Skeletal muscle cell (primary cell): ENCODE data around the gene MAP4K1.
"Not testable (repeated sequence)": the region's sequence is repeated elsewhere in the genome, so short reads cannot be mapped to it uniquely, and the experiment has no call there.

Source experiments
- DNase-seq: peaks from one replicate; pipeline ENCODE4 v3.0.0-alpha.2; 2010; ENCODE audit warnings: low read depth
- H3K4me3 ChIP-seq: 2 replicates; pipeline ENCODE4 v1.5.1; 2011; ENCODE audit warnings: low read depth, mild to moderate bottlenecking, control low read depth, low read length, moderate library complexity

The MAP4K1 gene

DNA sequence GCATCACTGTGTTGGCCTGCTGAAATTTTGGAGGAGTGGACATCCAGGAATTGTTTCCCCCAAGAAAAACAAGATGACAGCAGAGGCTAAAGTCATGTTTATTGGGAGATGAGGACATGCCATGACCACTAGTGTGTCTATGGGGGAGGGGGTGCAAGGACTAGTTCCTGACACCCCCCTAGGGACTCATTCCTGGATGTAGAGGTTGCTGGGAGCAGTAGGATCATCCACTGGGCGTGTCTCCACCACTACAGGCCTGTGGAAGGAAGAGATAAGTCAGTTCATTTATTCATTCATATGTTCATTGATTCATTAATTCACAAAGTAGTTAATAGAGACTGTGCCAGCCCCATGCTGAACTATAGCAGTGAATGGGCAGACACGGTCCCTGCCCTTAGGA lies 30.2 kb downstream of the MAP4K1 start:
- DNase-seq = no peak
- no peak overlapping the region for H3K4me3 ChIP-seq

DNA sequence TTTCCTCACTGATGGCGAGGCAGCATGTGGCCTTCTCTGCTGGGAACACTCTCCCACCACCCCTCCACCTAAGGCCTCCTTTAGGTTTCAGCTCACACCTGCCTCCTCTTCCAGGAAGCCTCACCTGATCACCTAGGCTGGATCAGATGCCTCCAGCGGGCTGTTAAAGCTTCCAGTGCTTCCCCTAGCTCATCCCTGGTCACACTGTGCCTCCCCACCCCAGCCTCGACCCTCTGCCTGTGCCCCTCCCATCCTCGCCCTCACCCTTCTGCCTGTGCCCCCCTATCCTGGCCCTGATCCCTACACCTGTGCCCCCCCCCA lies 33.8 kb downstream of the MAP4K1 start:
- no peak overlapping the region for H3K4me3 ChIP-seq
- no peak for DNase-seq

DNA sequence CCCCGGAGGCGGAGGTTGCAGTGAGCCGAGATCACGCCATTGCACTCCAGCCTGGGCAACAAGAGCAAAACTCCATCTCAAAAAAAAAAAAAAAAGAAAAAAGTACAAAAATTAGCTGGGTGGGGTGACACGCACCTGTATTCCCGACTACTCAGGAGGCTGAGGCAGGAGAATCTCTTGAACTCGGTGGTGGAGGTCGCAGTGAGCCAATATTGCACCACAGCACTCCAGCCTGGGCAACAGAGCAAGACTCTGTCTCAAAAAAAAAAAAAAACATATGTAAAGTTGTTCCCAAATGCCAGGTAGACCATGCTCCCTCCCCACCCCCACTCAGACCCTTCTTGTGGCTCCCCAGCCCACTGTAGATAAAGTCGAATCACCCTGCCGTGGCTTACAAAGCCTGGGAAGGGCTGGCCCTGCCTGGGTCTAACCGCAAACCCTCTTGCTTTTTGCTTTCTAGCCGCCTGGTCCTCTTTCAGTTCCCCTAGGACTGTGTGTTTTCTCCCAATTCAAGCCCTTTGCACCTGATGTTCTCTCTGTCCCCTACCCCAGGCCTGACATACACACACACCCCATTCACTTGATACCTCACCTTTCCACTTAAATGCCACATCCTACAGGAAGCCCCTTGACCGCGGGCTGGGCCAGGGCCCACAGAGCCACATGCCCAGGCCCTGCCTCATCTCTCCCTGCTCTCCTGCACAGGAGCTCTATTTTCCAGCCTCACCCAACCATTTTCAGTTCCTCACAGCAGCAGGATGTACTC lies 34.4 kb downstream of the MAP4K1 start:
- no peak overlapping the region for H3K4me3 ChIP-seq
- DNase-seq = no peak

- DNase-seq = no peak
- H3K4me3 ChIP-seq = no peak overlapping the region
These were observed 37.7 kb downstream of the MAP4K1 start for GRCh38 chr19:38580080-38580479.

GRCh38 chr19:38579304-38579703 lies 38.4 kb downstream of the MAP4K1 start:
- not testable (repeated sequence) for H3K4me3 ChIP-seq, DNase-seq

DNA sequence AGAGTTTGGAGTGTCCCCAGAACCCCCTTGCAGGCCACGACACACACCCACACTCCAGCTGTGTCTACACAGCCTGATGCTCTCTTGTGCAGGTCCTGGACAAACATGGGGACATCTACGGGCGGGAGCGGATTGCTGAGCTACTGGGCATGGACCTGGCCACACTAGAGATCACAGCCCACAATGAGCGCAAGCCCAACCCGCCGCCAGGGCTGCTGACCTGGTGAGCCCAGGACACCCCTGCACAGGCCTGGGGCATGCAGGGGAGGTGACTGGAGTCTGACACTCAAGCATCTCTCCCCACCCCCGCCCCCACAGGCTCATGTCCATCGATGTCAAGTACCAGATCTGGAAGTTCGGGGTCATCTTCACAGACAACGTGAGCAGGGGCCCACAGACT lies 39.9 kb downstream of the MAP4K1 start:
- H3K4me3 ChIP-seq = no peak overlapping the region
- no peak for DNase-seq

GRCh38 chr19:38571682-38572081 lies 46.1 kb downstream of the MAP4K1 start:
- H3K4me3 ChIP-seq = no peak overlapping the region
- DNase-seq = no peak

- DNase-seq = no peak
- no peak overlapping the region for H3K4me3 ChIP-seq
These were observed 48.3 kb downstream of the MAP4K1 start for GRCh38 chr19:38569368-38569983.

DNA sequence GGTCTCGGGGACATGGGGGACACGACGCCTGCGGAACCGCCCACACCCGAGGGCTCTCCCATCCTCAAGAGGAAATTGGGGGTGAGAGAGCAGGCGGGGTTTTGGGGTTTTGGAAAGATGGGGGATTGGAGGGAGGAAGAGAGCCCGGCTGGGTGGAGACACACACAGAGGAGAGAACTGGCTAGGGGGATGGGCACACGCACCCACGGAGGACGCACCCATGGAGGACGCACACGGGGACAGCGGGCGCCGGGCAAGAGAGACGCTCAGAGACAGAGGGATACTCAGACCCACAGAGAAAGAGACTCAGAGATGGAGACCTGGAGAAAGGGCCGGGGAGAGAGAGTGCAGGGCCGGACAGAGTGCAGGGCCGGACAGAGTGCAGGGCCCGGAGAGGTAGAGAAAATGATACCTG lies 52.1 kb downstream of the MAP4K1 start:
- no peak for DNase-seq
- H3K4me3 ChIP-seq = no peak overlapping the region

GRCh38 chr19:38564981-38565690 lies 52.6 kb downstream of the MAP4K1 start:
- no peak overlapping the region for H3K4me3 ChIP-seq
- DNase-seq = no peak

DNA sequence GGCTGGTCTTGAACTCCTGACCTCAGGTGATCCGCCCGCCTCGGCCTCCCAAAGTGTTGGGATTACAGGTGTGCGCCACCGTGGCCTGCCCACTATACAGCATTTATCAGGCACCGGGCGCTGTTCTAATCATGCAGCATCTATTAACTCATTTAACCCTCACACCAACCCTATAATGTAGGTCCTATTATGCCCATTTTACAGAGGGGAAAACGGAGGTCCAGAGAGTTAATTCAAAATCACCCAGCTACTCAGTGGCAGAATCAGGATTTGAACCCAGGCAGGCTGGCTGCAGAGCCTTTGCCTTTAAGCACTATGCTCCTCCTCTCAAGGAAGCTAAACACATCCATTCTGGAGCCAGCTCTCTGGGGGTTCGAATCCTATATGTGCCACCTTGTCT lies 54.3 kb downstream of the MAP4K1 start:
- no peak overlapping the region for H3K4me3 ChIP-seq
- no peak for DNase-seq

- no peak for DNase-seq
- H3K4me3 ChIP-seq = no peak overlapping the region
These were observed 55.7 kb downstream of the MAP4K1 start for GRCh38 chr19:38562096-38562495.

DNA sequence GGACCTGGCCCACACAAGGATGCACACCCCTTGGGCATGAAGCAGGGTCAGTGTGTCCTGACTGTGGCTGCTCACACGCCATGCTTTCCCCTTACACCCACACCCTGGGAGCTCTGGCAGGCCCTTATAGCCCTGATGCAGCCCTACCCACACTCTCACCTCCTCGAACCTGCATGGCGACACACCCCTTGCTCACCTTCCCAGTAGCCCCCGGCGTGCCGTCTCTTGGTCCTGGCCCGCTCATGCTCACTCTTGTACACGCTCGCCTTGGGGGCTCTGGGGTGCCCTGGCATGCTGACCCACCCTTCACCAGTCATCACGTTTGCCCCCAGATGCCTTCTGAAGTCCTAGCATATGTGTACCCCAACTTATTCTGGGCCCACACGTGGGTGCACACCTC lies 56.1 kb downstream of the MAP4K1 start:
- no peak for DNase-seq
- H3K4me3 ChIP-seq = no peak overlapping the region

- H3K4me3 ChIP-seq = no peak overlapping the region
These were observed 56.6 kb downstream of the MAP4K1 start for GRCh38 chr19:38561053-38561606.

GRCh38 chr19:38559428-38560401 lies 58.0 kb downstream of the MAP4K1 start:
- no peak for DNase-seq
- no peak overlapping the region for H3K4me3 ChIP-seq

More at GRCh38 chr19:38561053-38561606, 56.6 kb downstream of the MAP4K1 start:
- DNase-seq = no peak

DNA sequence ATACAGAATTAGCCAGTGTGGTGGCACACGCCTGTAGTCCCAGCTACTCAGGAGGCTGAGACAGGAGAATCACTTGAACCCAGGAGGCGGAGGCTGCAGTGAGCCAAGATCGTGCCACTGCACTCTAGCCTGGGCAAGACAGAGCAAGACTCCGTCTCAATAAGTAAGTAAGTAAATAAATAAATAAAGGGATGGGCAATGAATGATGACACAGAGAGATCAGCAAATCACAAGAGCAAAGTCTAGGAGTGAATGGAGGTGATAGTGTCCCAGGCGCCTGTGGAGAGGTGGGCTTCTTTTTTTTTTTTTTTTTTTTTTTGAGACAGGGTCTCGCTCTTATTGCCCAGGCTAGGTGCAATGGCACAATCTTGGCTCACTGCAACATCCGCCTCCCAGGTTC lies 58.8 kb downstream of the MAP4K1 start:
- H3K4me3 ChIP-seq, DNase-seq: not testable (repeated sequence)

DNA sequence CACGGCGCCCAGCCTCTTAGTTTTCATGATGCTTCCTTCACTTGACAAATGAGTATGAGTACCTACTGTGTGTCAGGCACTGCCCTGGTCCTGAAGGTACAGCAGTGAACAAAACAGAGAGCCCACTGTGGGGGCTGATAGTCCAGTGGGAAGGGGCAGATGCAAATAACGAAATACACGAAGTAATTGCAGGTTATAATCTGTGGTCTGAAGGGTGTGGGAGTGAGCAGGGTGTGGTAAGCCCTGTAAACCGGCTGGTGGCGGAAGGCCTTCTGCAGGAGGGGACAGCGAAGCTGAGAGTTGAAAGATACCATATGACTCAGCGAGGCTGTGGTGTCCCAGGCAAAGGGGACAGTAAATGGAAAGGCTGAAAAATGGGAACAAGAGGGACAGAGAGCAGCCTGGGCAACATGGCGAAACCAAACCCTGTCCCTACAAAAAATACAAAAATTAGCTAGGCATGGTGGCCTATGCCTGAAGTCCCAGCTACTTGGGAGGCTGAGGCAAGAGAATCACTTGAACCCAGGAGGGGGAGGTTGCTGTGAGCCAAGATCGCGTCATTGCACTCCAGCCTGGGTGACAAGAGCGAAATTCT lies 60.5 kb downstream of the MAP4K1 start:
- DNase-seq = no peak
- no peak overlapping the region for H3K4me3 ChIP-seq

DNA sequence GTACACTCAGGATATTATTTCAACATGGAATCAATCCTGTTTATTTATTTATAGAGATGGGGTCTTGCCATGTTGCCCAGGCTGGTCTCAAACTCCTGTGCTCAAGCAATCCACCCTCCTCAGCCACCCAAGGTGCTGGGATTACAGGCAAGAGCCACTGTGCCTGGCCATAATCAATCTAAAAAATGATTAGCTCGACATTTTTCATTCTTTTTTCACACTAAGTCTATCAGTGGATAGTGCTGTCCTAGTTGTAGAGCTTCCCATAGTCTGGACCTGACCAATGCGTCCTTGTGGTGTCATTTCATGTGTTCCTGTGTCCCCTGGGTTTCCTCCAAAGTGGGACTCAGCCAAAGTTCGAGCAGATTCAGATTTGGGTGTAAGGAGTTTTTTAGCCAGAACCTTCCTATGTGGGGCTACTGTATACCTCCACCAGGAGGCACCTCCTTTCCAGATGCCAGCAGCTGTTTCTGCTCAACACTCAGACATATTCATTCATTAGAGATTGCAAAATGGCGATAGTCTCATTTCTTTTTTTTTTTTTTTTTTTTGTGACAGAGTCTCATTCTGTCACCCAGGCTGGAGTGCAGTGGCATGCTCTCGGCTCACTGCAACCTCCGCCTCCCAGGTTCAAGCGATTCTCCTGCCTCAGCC lies 61.1 kb downstream of the MAP4K1 start:
- no peak for DNase-seq
- H3K4me3 ChIP-seq = no peak overlapping the region

- no peak for DNase-seq
- H3K4me3 ChIP-seq = no peak overlapping the region
These were observed 62.6 kb downstream of the MAP4K1 start for GRCh38 chr19:38555200-38555599.
